ENCODE results near the gene GCC2.

Gene GCC2

DNA sequence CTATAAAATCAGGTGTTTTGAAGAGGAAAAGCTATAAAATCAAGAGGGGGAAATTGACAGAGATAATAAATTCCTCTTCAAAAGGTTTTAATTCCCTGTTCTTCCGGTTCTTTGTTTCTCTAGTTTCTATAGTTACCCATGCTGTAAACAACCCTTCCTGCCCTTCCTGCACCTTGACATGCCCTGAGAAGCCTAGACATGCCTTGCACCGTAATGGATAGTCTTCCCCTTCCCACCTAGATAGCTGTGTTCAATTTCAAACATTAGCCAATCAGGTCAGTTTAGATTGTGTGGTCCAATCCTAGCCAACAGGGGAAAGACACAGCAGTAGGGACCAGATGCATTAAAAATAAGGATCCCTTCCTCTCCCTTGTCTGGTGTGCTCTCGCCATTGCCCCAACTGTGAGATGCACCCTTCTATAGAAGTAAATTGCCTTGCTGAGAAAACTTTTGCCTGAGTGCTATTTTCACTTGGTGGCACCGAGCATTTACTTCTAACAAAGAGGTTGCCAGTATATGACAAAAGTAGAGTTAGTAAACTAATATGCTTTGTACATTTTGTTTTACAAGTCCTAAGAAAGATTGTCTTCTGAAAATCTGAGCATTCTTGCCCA is 44.1 kb upstream of the GCC2 start:
- Histone ChIP-seq H3K4me1 (ENCODE audit: low read length) (peaks cover 8% of the 10 kb centered on the region), H2AFZ (ENCODE audit: low read depth, low read length) (no peak overlapping the region), H3K9me3 (ENCODE audit: insufficient read depth, low read length) (peaks cover 8% of the 10 kb centered on the region), H4K20me1 (ENCODE audit: insufficient read depth, low read length) (no peaks in the 10 kb centered on the region), H3K27me3 (ENCODE audit: low read depth, low read length) (no peaks in the 10 kb centered on the region), H3K4me2 (ENCODE audit: low read length) (no peak overlapping the region), H3K9ac (ENCODE audit: low read length) (no peak overlapping the region), H3K27ac (ENCODE audit: low read length) (no peak overlapping the region), H3K79me2 (ENCODE audit: low read length) (no peaks in the 10 kb centered on the region), H3K4me3 (ENCODE audit: low read length) (no peak overlapping the region), H3K36me3 (replicated peaks; ENCODE audit: low read depth, low read length) (no peaks in the 10 kb centered on the region)
- TF ChIP-seq EZH2phosphoT487 (IDR thresholded peaks at IDR 0.05; ENCODE audit: low read depth), result no peak
- TF ChIP-seq, protein P1, sequence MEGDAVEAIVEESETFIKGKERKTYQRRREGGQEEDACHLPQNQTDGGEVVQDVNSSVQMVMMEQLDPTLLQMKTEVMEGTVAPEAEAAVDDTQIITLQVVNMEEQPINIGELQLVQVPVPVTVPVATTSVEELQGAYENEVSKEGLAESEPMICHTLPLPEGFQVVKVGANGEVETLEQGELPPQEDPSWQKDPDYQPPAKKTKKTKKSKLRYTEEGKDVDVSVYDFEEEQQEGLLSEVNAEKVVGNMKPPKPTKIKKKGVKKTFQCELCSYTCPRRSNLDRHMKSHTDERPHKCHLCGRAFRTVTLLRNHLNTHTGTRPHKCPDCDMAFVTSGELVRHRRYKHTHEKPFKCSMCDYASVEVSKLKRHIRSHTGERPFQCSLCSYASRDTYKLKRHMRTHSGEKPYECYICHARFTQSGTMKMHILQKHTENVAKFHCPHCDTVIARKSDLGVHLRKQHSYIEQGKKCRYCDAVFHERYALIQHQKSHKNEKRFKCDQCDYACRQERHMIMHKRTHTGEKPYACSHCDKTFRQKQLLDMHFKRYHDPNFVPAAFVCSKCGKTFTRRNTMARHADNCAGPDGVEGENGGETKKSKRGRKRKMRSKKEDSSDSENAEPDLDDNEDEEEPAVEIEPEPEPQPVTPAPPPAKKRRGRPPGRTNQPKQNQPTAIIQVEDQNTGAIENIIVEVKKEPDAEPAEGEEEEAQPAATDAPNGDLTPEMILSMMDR (IDR thresholded peaks at IDR 0.05; ENCODE audit: low read depth, low read length), result no peak

- no peaks in the 10 kb centered on the region for H3K36me3 ChIP-seq (replicated peaks; ENCODE audit: low read depth, low read length)
- no peak overlapping the region for H2AFZ ChIP-seq (ENCODE audit: low read depth, low read length)
- no peak overlapping the region for H3K4me3 ChIP-seq (ENCODE audit: low read length)
- H3K79me2 ChIP-seq (ENCODE audit: low read length), result no peaks in the 10 kb centered on the region
- H3K9me3 ChIP-seq (ENCODE audit: insufficient read depth, low read length), result peaks cover 8% of the 10 kb centered on the region
- no peak overlapping the region for H3K9ac ChIP-seq (ENCODE audit: low read length)
- H3K4me2 ChIP-seq (ENCODE audit: low read length), result no peak overlapping the region
- no peak overlapping the region for H3K27ac ChIP-seq (ENCODE audit: low read length)
- H3K4me1 ChIP-seq (ENCODE audit: low read length), result peaks cover 8% of the 10 kb centered on the region
- TF ChIP-seq, protein P1 (IDR thresholded peaks at IDR 0.05; ENCODE audit: low read depth, low read length), result no peak
- TF ChIP-seq EZH2phosphoT487 (IDR thresholded peaks at IDR 0.05; ENCODE audit: low read depth), result no peak
- H4K20me1 ChIP-seq (ENCODE audit: insufficient read depth, low read length), result no peaks in the 10 kb centered on the region
- no peaks in the 10 kb centered on the region for H3K27me3 ChIP-seq (ENCODE audit: low read depth, low read length)
These were observed 40.9 kb upstream of the GCC2 start for GRCh38 chr2:108407864-108408729.

GRCh38 chr2:108409768-108410167 is 39.2 kb upstream of the GCC2 start:
- H3K79me2 ChIP-seq (ENCODE audit: low read length), result no peaks in the 10 kb centered on the region
- no peak overlapping the region for H3K4me3 ChIP-seq (ENCODE audit: low read length)
- no peaks in the 10 kb centered on the region for H4K20me1 ChIP-seq (ENCODE audit: insufficient read depth, low read length)
- no peak overlapping the region for H3K9ac ChIP-seq (ENCODE audit: low read length)
- TF ChIP-seq, protein P1 (IDR thresholded peaks at IDR 0.05; ENCODE audit: low read depth, low read length), result no peak
- TF ChIP-seq EZH2phosphoT487 (IDR thresholded peaks at IDR 0.05; ENCODE audit: low read depth), result no peak
- no peak overlapping the region for H2AFZ ChIP-seq (ENCODE audit: low read depth, low read length)
- H3K4me1 ChIP-seq (ENCODE audit: low read length), result peaks cover 8% of the 10 kb centered on the region
- peaks cover 8% of the 10 kb centered on the region for H3K9me3 ChIP-seq (ENCODE audit: insufficient read depth, low read length)
- no peak overlapping the region for H3K27ac ChIP-seq (ENCODE audit: low read length)
- H3K4me2 ChIP-seq (ENCODE audit: low read length), result no peak overlapping the region
- H3K36me3 ChIP-seq (replicated peaks; ENCODE audit: low read depth, low read length), result no peaks in the 10 kb centered on the region
- no peaks in the 10 kb centered on the region for H3K27me3 ChIP-seq (ENCODE audit: low read depth, low read length)

GRCh38 chr2:108412995-108413710 is 35.9 kb upstream of the GCC2 start:
- TF ChIP-seq EZH2phosphoT487 (IDR thresholded peaks at IDR 0.05; ENCODE audit: low read depth), result no peak
- TF ChIP-seq, protein P1 (IDR thresholded peaks at IDR 0.05; ENCODE audit: low read depth, low read length), result no peak
- Histone ChIP-seq H3K36me3 (replicated peaks; ENCODE audit: low read depth, low read length) (no peaks in the 10 kb centered on the region), H3K4me2 (ENCODE audit: low read length) (no peak overlapping the region), H3K4me1 (ENCODE audit: low read length) (peaks cover 7% of the 10 kb centered on the region), H3K27me3 (ENCODE audit: low read depth, low read length) (no peaks in the 10 kb centered on the region), H3K9ac (ENCODE audit: low read length) (no peak overlapping the region), H3K27ac (ENCODE audit: low read length) (no peak overlapping the region), H3K79me2 (ENCODE audit: low read length) (no peaks in the 10 kb centered on the region), H2AFZ (ENCODE audit: low read depth, low read length) (no peak overlapping the region), H3K9me3 (ENCODE audit: insufficient read depth, low read length) (no peaks in the 10 kb centered on the region), H4K20me1 (ENCODE audit: insufficient read depth, low read length) (no peaks in the 10 kb centered on the region), H3K4me3 (ENCODE audit: low read length) (no peak overlapping the region)

Data from OCI-LY3 (cell line).